ENCODE data around the gene KBTBD4.

The KBTBD4 gene

DNA sequence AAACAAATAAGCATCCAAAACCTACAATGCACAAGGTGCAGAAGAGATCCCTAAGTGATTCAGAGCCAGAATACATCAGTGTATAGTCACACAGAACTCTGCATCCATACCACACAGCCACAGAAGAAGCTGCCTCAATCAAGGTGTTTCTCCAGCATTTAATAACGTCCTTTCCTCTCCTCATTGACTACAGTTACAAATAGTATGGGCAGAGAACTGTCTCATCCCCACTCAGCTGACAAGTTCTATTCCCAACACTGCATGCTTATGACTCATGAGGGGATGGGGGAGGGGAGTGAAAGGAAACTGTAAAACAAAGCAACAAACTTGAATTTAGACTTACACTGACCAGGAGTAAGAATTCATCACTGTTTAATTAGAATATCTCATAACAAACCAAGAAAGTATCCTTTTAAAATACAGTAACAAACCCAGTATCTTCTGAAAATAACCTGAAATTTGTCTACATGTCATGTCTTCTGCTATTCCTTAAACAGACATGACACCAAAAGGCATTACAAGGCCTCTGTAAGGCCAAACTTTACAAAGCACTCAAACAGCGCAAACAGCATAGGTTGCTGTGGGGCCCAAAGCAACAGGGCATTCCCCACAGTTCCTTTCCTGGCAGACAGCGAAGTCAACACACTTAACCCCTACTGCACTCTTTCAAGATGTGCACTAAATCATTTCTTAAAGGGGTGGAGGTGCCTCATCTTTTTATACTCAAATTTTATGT is 55.1 kb downstream of the KBTBD4 start:
- peak; percentile 58 for DNase-seq
